HepG2 (cell line): ENCODE results near the gene HEXIM1. TPM values are rescaled to one million over a fixed set of nuclear protein-coding genes. Genes with fewer than 3 reads are reported as not detected.
A peak's percentile ranks its signal among the peaks of the same experiment; 100 is the strongest.

ENCODE experiments used
- ATAC-seq: fragments of 200-7000 bp; cut with Tn5 transposase; 3 replicates; pipeline ENCODE4 v1.9.1; 2020; ENCODE audit warnings: mild to moderate bottlenecking, moderate library complexity
- BruUV-seq: library from RNA; stranded (reverse); fragments of 400-500 nt; replicated peaks from 2 replicates; lab custom pipeline; 2021; lab: Mats Ljungman, UMichigan
- CTCF ChIA-PET: fragments of 300-600 bp; formaldehyde crosslinking; extraction: SDS; loops from one replicate; lab custom pipeline; 2021; ENCODE audit warnings: low total read pairs, inconsistent platforms, low intra/inter-chr PET ratio; lab: Yijun Ruan, JAX
- POLR2A ChIA-PET: fragments of 350-600 bp; sonication (Branson Sonifier 250); formaldehyde crosslinking; loops from one replicate; lab custom pipeline; 2020; ENCODE audit warnings: antibody characterized with exemption, inconsistent platforms; lab: Yijun Ruan, JAX
- DNase-seq: peaks from one replicate; pipeline ENCODE4 v3.0.0-alpha.2; 2015; ENCODE audit warnings: low spot score
- FAIRE-seq: peaks from 3 replicates; lab custom pipeline; 2011; peaks lifted over from hg19 to GRCh38; lab: Jason Lieb, UNC
- H2AFZ ChIP-seq: one replicate; pipeline ENCODE4 v1.6.1; 2011; ENCODE audit warnings: low read length, inconsistent platforms
- H3K27ac ChIP-seq: fragments of 300-600 bp; 3 replicates; pipeline ENCODE4 v1.8.0; 2011; ENCODE audit warnings: mixed run types, mild to moderate bottlenecking, mixed read lengths, low read length, inconsistent platforms; ENCODE audit not compliant: insufficient read depth; ENCODE audit errors: extremely low read length
- H3K27me3 ChIP-seq, 2 experiments: fragments of 200-600 bp in 1 of 2; 2 replicates in 1 of 2; 3 replicates in 1 of 2; pipeline versions ENCODE4 v1.6.0 to v1.8.0; 2011; ENCODE audit warnings: low read length in 2 of 2, mild to moderate bottlenecking in 2 of 2, moderate library complexity in 2 of 2, inconsistent platforms in 1 of 2; ENCODE audit not compliant: insufficient read depth in 2 of 2, control insufficient read depth in 1 of 2
- H3K36me3 ChIP-seq, 2 experiments: fragments of 200-600 bp in 1 of 2; replicated peaks in 1 of 2; 2 replicates in 1 of 2; 3 replicates in 1 of 2; pipeline versions ENCODE4 v1.5.1 to v1.8.0; 2011; ENCODE audit warnings: low read length in 2 of 2, inconsistent platforms in 1 of 2; ENCODE audit not compliant: insufficient read depth in 2 of 2, control insufficient read depth in 1 of 2
- H3K4me1 ChIP-seq: 2 replicates; pipeline ENCODE4 v1.5.1; 2012; ENCODE audit warnings: low read length, inconsistent platforms; ENCODE audit not compliant: insufficient read depth
- H3K4me2 ChIP-seq: 2 replicates; pipeline ENCODE4 v1.6.0; 2011; ENCODE audit warnings: low read depth, low read length, inconsistent platforms
- H3K4me3 ChIP-seq, 3 experiments: fragments of 200-600 bp in 1 of 3; sonication (generic), shearing (Covaris generic) in 1 of 3; replicated peaks in 1 of 3; 2 replicates each; pipeline ENCODE4 v1.5.1; 2011 to 2016; ENCODE audit warnings: low read length in 3 of 3, inconsistent platforms in 2 of 3, low read depth in 2 of 3, mild to moderate bottlenecking in 2 of 3, control low read depth in 1 of 3, mixed read lengths in 1 of 3; ENCODE audit not compliant: insufficient read depth in 1 of 3
- H3K79me2 ChIP-seq: one replicate; pipeline ENCODE4 v1.6.1; 2011; ENCODE audit warnings: low read length, inconsistent platforms; ENCODE audit not compliant: insufficient read depth
- H3K9ac ChIP-seq: 2 replicates; pipeline ENCODE4 v1.6.0; 2011; ENCODE audit warnings: mild to moderate bottlenecking, low read depth, low read length, inconsistent platforms; ENCODE audit not compliant: insufficient read depth
- H3K9me3 ChIP-seq: 2 replicates; pipeline ENCODE4 v1.5.1; 2012; ENCODE audit warnings: mild to moderate bottlenecking, low read length
- H4K20me1 ChIP-seq: 2 replicates; pipeline ENCODE4 v1.6.0; 2011; ENCODE audit warnings: inconsistent platforms, mild to moderate bottlenecking, low read length, moderate library complexity; ENCODE audit not compliant: insufficient read depth
- GATAD1 ChIP-seq: IDR thresholded peaks from 2 replicates; pipeline ENCODE4 v1.6.1; 2016; ENCODE audit warnings: missing genetic modification reagents, missing compliant biosample characterization
- HOXA3 ChIP-seq: sonication (generic); formaldehyde crosslinking; IDR thresholded peaks from 2 replicates; pipeline ENCODE4 v1.5.0; 2020; ENCODE audit warnings: missing genetic modification reagents
- MAFF ChIP-seq: IDR thresholded peaks from 2 replicates; pipeline ENCODE4 v1.6.1; 2011; ENCODE audit warnings: low read depth, low read length, improper control_type of control experiment
- NPAS2 ChIP-seq: sonication (generic); formaldehyde crosslinking; IDR thresholded peaks from 2 replicates; pipeline ENCODE4 v1.8.0; 2022; ENCODE audit warnings: mild to moderate bottlenecking, missing genetic modification reagents, borderline replicate concordance
- PRMT3 ChIP-seq: sonication (generic); formaldehyde crosslinking; IDR thresholded peaks from 2 replicates; pipeline ENCODE4 v1.8.1; 2022; ENCODE audit warnings: low read depth, mild to moderate bottlenecking, moderate library complexity, missing genetic modification reagents, borderline replicate concordance
- SETDB1 ChIP-seq: sonication (generic); formaldehyde crosslinking; IDR thresholded peaks from 2 replicates; pipeline ENCODE4 v1.5.1; 2020; ENCODE audit warnings: missing genetic modification reagents, mild to moderate bottlenecking, borderline replicate concordance
- ZNF30 ChIP-seq: sonication (generic); formaldehyde crosslinking; IDR thresholded peaks from 2 replicates; pipeline ENCODE4 v1.5.0; 2020; ENCODE audit warnings: mild to moderate bottlenecking, missing genetic modification reagents
- ZNF350 ChIP-seq: sonication (generic); formaldehyde crosslinking; IDR thresholded peaks from 2 replicates; pipeline ENCODE4 v1.4.0; 2020; ENCODE audit warnings: mild to moderate bottlenecking, low read depth, missing genetic modification reagents, borderline replicate concordance
- ZNF746 ChIP-seq: sonication (generic); formaldehyde crosslinking; IDR thresholded peaks from 2 replicates; pipeline ENCODE4 v1.8.0; 2022; ENCODE audit warnings: mild to moderate bottlenecking, missing genetic modification reagents
- ZNF83 ChIP-seq: sonication (generic); formaldehyde crosslinking; IDR thresholded peaks from 2 replicates; pipeline ENCODE4 v1.4.0; 2020; ENCODE audit warnings: missing genetic modification reagents, mild to moderate bottlenecking, borderline replicate concordance
- WGBS: methylation state at CpG from one replicate; pipeline ENCODE4 v1.1.6; 2017; ENCODE audit warnings: low lambda C conversion rate; 5-methylcytosine and 5-hydroxymethylcytosine counted together
- in situ Hi-C: cut with HindIII; loops from 2 replicates; pipeline ENCODE4 v1.10.0; 2017; ENCODE audit warnings: low pct_unique_long_range_greater_than_20kb; ENCODE audit not compliant: extremely low pct_ligation_motif_present
- intact Hi-C: fragments of 100-400 bp; cut with micrococcal nuclease; formaldehyde crosslinking; loops from one replicate; pipeline ENCODE4 v1.10.0; 2022; ENCODE audit not compliant: unreplicated experiment
- polyA plus RNA-seq, 8 experiments: library from polyadenylated mRNA; depleted of rRNA in 3 of 8; stranded (reverse) in 7 of 8; unstranded in 1 of 8; fragments of >200 nt; fragmentation: Illumina TruSeq in 4 of 8; extraction: Trizol in 4 of 8; gene quantifications; 2 replicates each; pipeline versions ENCODE4 v1.2.1 to v1.2.3, GENCODE V29; 2011 to 2016; ENCODE audit warnings: low read depth in 4 of 8, missing spikeins in 1 of 8, mixed read lengths in 1 of 8; ENCODE audit not compliant: insufficient read depth in 1 of 8
- total RNA-seq, 5 experiments: library from RNA; depleted of rRNA; stranded (reverse); fragments of >200 nt; fragmentation: Illumina TruSeq; extraction: Trizol; gene quantifications; 2 replicates each; pipeline ENCODE4 v1.2.3, GENCODE V29; 2016; ENCODE audit warnings: low read depth in 1 of 5
- TF ChIP-seq, protein P1 (sequence below): sonication (generic); formaldehyde crosslinking; IDR thresholded peaks from 2 replicates; pipeline ENCODE4 v1.5.0; 2020; ENCODE audit warnings: mild to moderate bottlenecking, missing genetic modification reagents
- TF ChIP-seq, protein P2 (sequence below): sonication (generic); formaldehyde crosslinking; IDR thresholded peaks from 2 replicates; pipeline ENCODE4 v1.4.0; 2020; ENCODE audit warnings: low read depth, mild to moderate bottlenecking, missing genetic modification reagents
- TF ChIP-seq, protein P3 (sequence below): sonication (generic); formaldehyde crosslinking; conservative IDR thresholded peaks from 2 replicates; pipeline ENCODE4 v1.8.0; 2022; ENCODE audit warnings: missing genetic modification reagents
- TF ChIP-seq, protein P4 (sequence below): fragments of 450-650 bp; IDR thresholded peaks from 2 replicates; pipeline ENCODE4 v1.6.1; 2016

The HEXIM1 gene
- total and polyA plus RNA-seq, 2 of the 13 experiments (the other 11 are each of a cell fraction or from before 2014, with no cell fraction given) = 10.5 to 16.6 TPM

DNA sequence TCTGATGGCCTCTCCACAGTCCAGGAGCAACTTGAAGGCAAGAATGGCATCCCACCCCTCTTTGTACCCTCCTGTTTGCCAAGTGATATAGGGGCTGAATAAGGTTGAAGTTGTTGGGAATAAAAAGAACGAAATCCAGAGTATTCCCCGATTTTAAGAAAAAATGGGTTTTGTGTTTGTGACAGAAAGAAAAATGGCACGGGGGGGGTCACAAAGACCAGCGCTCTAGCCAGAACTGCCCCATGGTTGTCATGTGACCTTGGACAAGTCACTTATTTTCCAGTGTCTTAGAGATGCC, 1.7 kb upstream of the HEXIM1 start (continued):
- TF ChIP-seq GATAD1 (CRISPR knock-in tag) (no peak), ZNF350 (peak; percentile 69; the same call in 1 of the 2 replicates), NPAS2 (CRISPR knock-in tag) (no peak)
- TF ChIP-seq, protein P1, sequence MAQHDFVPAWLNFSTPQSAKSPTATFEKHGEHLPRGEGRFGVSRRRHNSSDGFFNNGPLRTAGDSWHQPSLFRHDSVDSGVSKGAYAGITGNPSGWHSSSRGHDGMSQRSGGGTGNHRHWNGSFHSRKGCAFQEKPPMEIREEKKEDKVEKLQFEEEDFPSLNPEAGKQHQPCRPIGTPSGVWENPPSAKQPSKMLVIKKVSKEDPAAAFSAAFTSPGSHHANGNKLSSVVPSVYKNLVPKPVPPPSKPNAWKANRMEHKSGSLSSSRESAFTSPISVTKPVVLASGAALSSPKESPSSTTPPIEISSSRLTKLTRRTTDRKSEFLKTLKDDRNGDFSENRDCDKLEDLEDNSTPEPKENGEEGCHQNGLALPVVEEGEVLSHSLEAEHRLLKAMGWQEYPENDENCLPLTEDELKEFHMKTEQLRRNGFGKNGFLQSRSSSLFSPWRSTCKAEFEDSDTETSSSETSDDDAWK (CRISPR knock-in tag) = no peak
- TF ChIP-seq, all 625 proteins: peak for 11

DNA sequence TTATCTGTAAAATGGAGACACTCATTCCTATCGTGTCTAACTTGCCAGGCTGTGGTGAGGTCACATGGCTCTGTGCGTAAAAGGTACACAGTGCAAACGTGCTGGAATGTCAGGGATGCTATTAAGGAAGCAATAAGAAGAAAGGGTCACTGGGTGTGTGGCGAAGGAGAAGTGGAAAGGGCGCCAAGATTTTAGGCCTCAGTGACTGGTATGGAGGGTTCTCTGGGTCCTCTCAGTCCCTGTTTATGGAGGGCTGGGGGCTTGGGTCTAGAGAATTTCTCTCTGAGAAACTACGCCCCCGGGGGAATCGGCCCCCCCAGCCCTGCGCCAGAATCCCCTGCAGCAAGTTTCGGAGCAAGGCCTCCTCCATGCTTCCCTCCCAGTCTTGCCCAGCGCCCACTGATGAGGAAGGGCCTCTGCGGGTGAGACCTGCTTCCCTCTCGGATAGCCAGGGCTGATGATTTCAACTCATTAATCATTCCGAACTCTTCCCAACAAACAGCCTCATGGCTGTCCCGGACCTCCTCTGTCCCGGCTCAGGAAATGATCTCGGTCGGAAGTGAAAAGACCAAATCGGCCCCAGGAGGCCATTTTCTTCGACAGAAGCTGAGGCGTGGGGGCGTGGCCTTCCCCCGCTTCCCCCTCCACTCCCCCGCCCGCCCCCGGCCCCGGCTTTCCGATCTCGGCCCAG, 1.2 kb upstream of the HEXIM1 start:
- in situ Hi-C loops (loop anchor here (5.0 kb wide), 2 partner anchors 50 to 100 kb away; no protein-coding TSS in a partner anchor), intact Hi-C loops (no loop called here)
- Histone ChIP-seq H3K79me2 (peaks cover 36% of the 10 kb centered on the region), H3K4me2 (peak overlapping the region; percentile 96), H3K36me3 (no peaks in the 10 kb centered on the region; a peak in 1 of 5 replicates), H3K4me3 (peak overlapping the region; percentile 81 to 88 (median 85)), H3K4me1 (peaks cover 24% of the 10 kb centered on the region), H3K9ac (peak overlapping the region; percentile 94), H2AFZ (no peak overlapping the region), H4K20me1 (peaks cover 35% of the 10 kb centered on the region), H3K27me3 (no peaks in the 10 kb centered on the region; a peak in 2 of 5 replicates), H3K9me3 (no peaks in the 10 kb centered on the region), H3K27ac (peak overlapping the region; percentile 97)
- POLR2A ChIA-PET = interaction anchor here (1.7 to 19.8 kb wide), 10 partner anchors 9 to 165 kb away, joined by 8 to 2487 read pairs (median 44); partner anchors contain the start of genes ACBD4, HEXIM2 and NMT1
- DNase-seq (no peak), ATAC-seq (peak; percentile 10), FAIRE-seq (peak; percentile 21)
- no TSS peak for BruUV-seq
- 17% methylated on average over 29 of the region's 29 CpGs for WGBS
- CTCF ChIA-PET = interaction anchor here (7.0 to 8.5 kb wide), 2 partner anchors 12 to 50 kb away, joined by 60 to 130 read pairs; partner anchors contain the start of gene ACBD4
- no peak for TF ChIP-seq MAFF
- TF ChIP-seq, protein P2, sequence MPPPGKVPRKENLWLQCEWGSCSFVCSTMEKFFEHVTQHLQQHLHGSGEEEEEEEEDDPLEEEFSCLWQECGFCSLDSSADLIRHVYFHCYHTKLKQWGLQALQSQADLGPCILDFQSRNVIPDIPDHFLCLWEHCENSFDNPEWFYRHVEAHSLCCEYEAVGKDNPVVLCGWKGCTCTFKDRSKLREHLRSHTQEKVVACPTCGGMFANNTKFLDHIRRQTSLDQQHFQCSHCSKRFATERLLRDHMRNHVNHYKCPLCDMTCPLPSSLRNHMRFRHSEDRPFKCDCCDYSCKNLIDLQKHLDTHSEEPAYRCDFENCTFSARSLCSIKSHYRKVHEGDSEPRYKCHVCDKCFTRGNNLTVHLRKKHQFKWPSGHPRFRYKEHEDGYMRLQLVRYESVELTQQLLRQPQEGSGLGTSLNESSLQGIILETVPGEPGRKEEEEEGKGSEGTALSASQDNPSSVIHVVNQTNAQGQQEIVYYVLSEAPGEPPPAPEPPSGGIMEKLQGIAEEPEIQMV (CRISPR knock-in tag) = no peak
- no peak for TF ChIP-seq SETDB1 (CRISPR knock-in tag)
- TF ChIP-seq ZNF746 (CRISPR knock-in tag) = no peak
- TF ChIP-seq, protein P3, sequence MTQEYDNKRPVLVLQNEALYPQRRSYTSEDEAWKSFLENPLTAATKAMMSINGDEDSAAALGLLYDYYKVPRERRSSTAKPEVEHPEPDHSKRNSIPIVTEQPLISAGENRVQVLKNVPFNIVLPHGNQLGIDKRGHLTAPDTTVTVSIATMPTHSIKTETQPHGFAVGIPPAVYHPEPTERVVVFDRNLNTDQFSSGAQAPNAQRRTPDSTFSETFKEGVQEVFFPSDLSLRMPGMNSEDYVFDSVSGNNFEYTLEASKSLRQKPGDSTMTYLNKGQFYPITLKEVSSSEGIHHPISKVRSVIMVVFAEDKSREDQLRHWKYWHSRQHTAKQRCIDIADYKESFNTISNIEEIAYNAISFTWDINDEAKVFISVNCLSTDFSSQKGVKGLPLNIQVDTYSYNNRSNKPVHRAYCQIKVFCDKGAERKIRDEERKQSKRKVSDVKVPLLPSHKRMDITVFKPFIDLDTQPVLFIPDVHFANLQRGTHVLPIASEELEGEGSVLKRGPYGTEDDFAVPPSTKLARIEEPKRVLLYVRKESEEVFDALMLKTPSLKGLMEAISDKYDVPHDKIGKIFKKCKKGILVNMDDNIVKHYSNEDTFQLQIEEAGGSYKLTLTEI (CRISPR knock-in tag) = no peak
- no peak for TF ChIP-seq HOXA3 (CRISPR knock-in tag)
- TF ChIP-seq, protein P4, sequence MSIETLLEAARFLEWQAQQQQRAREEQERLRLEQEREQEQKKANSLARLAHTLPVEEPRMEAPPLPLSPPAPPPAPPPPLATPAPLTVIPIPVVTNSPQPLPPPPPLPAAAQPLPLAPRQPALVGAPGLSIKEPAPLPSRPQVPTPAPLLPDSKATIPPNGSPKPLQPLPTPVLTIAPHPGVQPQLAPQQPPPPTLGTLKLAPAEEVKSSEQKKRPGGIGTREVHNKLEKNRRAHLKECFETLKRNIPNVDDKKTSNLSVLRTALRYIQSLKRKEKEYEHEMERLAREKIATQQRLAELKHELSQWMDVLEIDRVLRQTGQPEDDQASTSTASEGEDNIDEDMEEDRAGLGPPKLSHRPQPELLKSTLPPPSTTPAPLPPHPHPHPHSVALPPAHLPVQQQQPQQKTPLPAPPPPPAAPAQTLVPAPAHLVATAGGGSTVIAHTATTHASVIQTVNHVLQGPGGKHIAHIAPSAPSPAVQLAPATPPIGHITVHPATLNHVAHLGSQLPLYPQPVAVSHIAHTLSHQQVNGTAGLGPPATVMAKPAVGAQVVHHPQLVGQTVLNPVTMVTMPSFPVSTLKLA = no peak
- TF ChIP-seq ZNF30 (CRISPR knock-in tag) = peak; percentile 82; the same call in 1 of the 2 replicates
- no peak for TF ChIP-seq ZNF83 (CRISPR knock-in tag)
- TF ChIP-seq PRMT3 = no peak
